Osteoblast (primary cell): Measurements from ENCODE around the gene NPHS1. TPM values are rescaled to one million over a fixed set of nuclear protein-coding genes. Genes with fewer than 3 reads are reported as not detected.
A peak's percentile ranks its signal among the peaks of the same experiment; 100 is the strongest.

Experiments
- DNase-seq: peaks from one replicate; pipeline ENCODE4 v3.0.0; 2011; ENCODE audit warnings: low spot score, mixed read lengths; ENCODE audit not compliant: insufficient read length; ENCODE audit errors: missing footprints
- H2AFZ ChIP-seq: 2 replicates; pipeline ENCODE4 v1.6.0; 2011; ENCODE audit warnings: mild to moderate bottlenecking, low read length
- H3K27ac ChIP-seq: 2 replicates; pipeline ENCODE4 v1.5.1; 2011; ENCODE audit warnings: mild to moderate bottlenecking, low read depth, low read length, moderate library complexity
- H3K27me3 ChIP-seq: 2 replicates; pipeline ENCODE4 v1.6.0; 2012; ENCODE audit warnings: mild to moderate bottlenecking, control low read depth, inconsistent platforms, low read length, moderate library complexity; ENCODE audit not compliant: insufficient read depth
- H3K36me3 ChIP-seq: 2 replicates; pipeline ENCODE4 v1.5.1; 2011; ENCODE audit warnings: mild to moderate bottlenecking, low read length, control low read depth, moderate library complexity; ENCODE audit not compliant: insufficient read depth
- H3K4me1 ChIP-seq: 2 replicates; pipeline ENCODE4 v1.5.1; 2011; ENCODE audit warnings: mild to moderate bottlenecking, low read length, control low read depth, moderate library complexity; ENCODE audit not compliant: insufficient read depth
- H3K4me2 ChIP-seq: 2 replicates; pipeline ENCODE4 v1.6.0; 2011; ENCODE audit warnings: mild to moderate bottlenecking, low read length; ENCODE audit not compliant: insufficient read depth
- H3K4me3 ChIP-seq: fragments of 200-600 bp; sonication (generic); 3 replicates; pipeline ENCODE4 v1.5.1; 2012; ENCODE audit warnings: mild to moderate bottlenecking, low read length, inconsistent platforms; ENCODE audit not compliant: insufficient read depth
- H3K79me2 ChIP-seq: 2 replicates; pipeline ENCODE4 v1.6.0; 2012; ENCODE audit warnings: mild to moderate bottlenecking, low read length, control low read depth, inconsistent platforms; ENCODE audit not compliant: insufficient read depth
- H3K9me3 ChIP-seq: 2 replicates; pipeline ENCODE4 v1.5.1; 2011; ENCODE audit warnings: low read depth, low read length, control low read depth
- H4K20me1 ChIP-seq: 2 replicates; pipeline ENCODE4 v1.6.0; 2012; ENCODE audit warnings: mild to moderate bottlenecking, low read length, control low read depth; ENCODE audit not compliant: insufficient read depth
- total RNA-seq: library from RNA; depleted of rRNA; stranded (reverse); fragments of >200 nt; gene quantifications from 2 replicates; pipeline ENCODE4 v1.2.3, GENCODE V29; 2012
- TF ChIP-seq, protein P1 (sequence below): IDR thresholded peaks from 2 replicates; pipeline ENCODE4 v1.5.1; 2011; ENCODE audit warnings: mild to moderate bottlenecking, low read depth, low read length, moderate library complexity; ENCODE audit errors: extremely low read depth

Gene NPHS1, protein sequence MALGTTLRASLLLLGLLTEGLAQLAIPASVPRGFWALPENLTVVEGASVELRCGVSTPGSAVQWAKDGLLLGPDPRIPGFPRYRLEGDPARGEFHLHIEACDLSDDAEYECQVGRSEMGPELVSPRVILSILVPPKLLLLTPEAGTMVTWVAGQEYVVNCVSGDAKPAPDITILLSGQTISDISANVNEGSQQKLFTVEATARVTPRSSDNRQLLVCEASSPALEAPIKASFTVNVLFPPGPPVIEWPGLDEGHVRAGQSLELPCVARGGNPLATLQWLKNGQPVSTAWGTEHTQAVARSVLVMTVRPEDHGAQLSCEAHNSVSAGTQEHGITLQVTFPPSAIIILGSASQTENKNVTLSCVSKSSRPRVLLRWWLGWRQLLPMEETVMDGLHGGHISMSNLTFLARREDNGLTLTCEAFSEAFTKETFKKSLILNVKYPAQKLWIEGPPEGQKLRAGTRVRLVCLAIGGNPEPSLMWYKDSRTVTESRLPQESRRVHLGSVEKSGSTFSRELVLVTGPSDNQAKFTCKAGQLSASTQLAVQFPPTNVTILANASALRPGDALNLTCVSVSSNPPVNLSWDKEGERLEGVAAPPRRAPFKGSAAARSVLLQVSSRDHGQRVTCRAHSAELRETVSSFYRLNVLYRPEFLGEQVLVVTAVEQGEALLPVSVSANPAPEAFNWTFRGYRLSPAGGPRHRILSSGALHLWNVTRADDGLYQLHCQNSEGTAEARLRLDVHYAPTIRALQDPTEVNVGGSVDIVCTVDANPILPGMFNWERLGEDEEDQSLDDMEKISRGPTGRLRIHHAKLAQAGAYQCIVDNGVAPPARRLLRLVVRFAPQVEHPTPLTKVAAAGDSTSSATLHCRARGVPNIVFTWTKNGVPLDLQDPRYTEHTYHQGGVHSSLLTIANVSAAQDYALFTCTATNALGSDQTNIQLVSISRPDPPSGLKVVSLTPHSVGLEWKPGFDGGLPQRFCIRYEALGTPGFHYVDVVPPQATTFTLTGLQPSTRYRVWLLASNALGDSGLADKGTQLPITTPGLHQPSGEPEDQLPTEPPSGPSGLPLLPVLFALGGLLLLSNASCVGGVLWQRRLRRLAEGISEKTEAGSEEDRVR (N-terminal part only)
- total RNA-seq: not detected in 2 replicates

DNA sequence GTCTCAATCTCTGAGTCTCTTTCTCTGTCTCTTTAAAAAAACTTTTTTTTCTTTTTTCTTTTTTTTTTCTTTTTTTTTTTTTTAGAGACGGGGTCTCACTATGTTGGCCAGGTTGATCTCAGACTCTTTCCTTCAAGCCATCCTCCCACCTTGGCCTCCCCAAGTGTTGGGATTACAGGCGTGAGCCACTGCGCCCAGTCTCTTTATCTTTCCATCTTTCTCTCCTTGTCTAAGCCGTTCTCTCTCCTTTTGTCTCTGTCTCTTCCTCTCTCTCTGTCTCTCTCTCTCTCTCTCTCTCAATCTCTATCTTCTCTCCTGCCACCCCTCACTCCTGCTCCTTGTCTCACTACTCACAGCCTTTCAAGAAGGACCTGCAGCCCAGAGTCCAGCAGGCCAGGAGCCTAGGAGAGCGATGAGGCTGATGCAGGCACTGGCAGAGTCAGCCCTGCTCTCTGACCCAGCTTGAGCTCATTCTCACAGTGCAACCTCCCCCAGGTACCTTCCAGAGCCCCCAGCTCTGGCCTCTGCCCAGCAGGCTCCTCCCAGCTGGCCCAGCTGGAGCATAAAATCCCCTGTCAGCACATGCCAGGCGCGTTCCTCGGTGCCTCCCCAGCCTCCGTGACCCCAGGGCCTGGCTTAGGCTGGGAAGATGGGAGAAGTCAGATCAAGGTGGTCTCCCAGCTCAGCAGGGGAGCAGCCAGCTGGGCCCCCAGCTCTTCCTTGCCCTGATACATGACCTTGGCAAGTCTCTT is at the start of gene NPHS1:
Gene NPHS1 (minus strand): TSS at position 476 of the 752 bp plus-strand sequence. CDS start 667 bp downstream, outside the sequence.
- H3K27ac ChIP-seq: no peak within 1 kb of the TSS
- no peak within 1 kb of the TSS for H3K4me2 ChIP-seq
- H4K20me1 ChIP-seq: no peaks in the 10 kb centered on the region
- no peak within 1 kb of the TSS for H3K4me3 ChIP-seq
- H3K4me1 ChIP-seq: peaks cover 3% of the 10 kb centered on the region
- H3K9me3 ChIP-seq: no peaks in the 10 kb centered on the region
- TF ChIP-seq, protein P1, sequence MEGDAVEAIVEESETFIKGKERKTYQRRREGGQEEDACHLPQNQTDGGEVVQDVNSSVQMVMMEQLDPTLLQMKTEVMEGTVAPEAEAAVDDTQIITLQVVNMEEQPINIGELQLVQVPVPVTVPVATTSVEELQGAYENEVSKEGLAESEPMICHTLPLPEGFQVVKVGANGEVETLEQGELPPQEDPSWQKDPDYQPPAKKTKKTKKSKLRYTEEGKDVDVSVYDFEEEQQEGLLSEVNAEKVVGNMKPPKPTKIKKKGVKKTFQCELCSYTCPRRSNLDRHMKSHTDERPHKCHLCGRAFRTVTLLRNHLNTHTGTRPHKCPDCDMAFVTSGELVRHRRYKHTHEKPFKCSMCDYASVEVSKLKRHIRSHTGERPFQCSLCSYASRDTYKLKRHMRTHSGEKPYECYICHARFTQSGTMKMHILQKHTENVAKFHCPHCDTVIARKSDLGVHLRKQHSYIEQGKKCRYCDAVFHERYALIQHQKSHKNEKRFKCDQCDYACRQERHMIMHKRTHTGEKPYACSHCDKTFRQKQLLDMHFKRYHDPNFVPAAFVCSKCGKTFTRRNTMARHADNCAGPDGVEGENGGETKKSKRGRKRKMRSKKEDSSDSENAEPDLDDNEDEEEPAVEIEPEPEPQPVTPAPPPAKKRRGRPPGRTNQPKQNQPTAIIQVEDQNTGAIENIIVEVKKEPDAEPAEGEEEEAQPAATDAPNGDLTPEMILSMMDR: no peak
- no peaks in the 10 kb centered on the region for H3K36me3 ChIP-seq
- no peak for DNase-seq
- H3K79me2 ChIP-seq: no peaks in the 10 kb centered on the region
- no peak within 1 kb of the TSS for H2AFZ ChIP-seq
- peaks cover 40% of the 10 kb centered on the region for H3K27me3 ChIP-seq

DNA sequence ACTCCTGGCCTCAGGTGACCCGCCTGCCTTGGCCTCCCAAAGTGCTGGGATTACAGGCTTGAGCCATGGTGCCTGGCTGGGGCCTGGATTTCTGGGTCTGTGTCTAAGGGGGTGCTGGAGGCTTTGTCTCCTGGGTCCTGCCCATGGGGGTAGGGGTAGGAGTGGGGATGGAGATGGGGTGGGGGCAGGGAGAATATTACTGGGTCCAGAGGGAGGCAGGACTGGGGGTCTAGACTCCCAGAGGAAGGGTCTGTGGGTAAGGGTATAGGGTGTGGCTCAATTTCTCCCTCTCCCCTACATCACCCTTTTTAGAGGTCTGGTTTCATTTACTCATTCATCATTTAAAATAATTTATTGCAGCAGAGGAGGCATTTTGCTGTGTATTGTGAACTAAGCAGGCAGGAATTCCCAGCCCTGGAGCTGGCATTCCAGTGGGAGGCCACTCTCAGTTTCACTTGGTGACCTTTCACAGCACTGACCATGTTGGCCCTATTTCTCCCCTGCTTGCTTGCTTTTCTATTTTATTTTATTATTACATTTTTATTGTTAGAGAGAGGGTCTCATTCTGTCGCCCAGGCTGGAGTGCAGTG is 48.8 kb upstream of the NPHS1 start:
- Histone ChIP-seq H3K4me1 (peaks cover 23% of the 10 kb centered on the region), H3K4me3 (peak overlapping the region; percentile 86), H3K27me3 (no peaks in the 10 kb centered on the region), H3K9me3 (no peaks in the 10 kb centered on the region), H3K27ac (peak overlapping the region; percentile 72), H4K20me1 (no peaks in the 10 kb centered on the region), H3K36me3 (peaks cover 5% of the 10 kb centered on the region), H3K79me2 (peaks cover 21% of the 10 kb centered on the region), H2AFZ (no peak overlapping the region), H3K4me2 (peak overlapping the region; percentile 97)
- TF ChIP-seq, protein P1: no peak
- DNase-seq: peak; percentile 94

DNA sequence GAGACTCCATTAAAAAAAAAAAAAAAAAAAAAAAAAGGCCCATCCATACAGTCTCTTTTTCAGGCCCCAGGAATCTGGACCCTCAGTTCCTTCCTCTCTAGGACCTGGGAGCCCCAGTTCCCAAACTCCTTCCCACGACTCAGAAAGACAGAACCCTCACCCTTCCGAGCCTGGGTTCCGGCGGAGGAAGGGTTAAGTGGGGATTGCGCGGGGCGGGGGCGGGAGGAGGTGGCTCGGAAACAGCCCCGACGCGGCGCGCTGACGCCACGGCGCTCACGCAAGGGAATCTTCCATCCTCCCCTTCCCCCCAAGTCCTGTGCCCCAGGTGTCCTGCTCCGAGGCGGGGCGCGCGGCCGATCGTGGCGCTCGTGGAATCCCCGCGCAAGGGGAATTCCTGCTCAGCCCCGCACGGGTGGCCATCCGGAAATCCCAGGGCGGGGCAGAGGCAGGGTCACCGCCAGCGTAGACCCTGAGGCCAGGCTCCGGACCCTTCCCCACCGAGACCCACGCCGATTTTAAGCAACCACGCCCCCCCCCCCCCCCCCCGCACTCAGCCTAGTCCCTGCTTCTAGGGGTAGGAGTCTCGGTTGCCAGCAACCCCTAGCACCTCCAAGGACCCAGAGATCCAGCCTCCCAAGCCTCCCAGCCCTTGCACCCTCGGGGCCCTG is 47.4 kb upstream of the NPHS1 start:
- Histone ChIP-seq H3K27me3 (no peaks in the 10 kb centered on the region), H3K79me2 (peaks cover 21% of the 10 kb centered on the region), H2AFZ (peak overlapping the region; percentile 88), H3K36me3 (peaks cover 13% of the 10 kb centered on the region), H3K4me3 (peak overlapping the region; percentile 86), H3K27ac (peak overlapping the region; percentile 72), H4K20me1 (no peaks in the 10 kb centered on the region), H3K9me3 (no peaks in the 10 kb centered on the region), H3K4me1 (peaks cover 23% of the 10 kb centered on the region), H3K4me2 (peak overlapping the region; percentile 97)
- TF ChIP-seq, protein P1: no peak
- peak; percentile 97 for DNase-seq
